Femur (tissue), 1 donor: Measurements from ENCODE around the gene HMGCS2.
A peak's percentile ranks its signal among the peaks of the same experiment; 100 is the strongest.

Experiments used
- DNase-seq: peaks from one replicate; pipeline ENCODE4 v3.0.0-alpha.2; 2017

HMGCS2 gene

DNA sequence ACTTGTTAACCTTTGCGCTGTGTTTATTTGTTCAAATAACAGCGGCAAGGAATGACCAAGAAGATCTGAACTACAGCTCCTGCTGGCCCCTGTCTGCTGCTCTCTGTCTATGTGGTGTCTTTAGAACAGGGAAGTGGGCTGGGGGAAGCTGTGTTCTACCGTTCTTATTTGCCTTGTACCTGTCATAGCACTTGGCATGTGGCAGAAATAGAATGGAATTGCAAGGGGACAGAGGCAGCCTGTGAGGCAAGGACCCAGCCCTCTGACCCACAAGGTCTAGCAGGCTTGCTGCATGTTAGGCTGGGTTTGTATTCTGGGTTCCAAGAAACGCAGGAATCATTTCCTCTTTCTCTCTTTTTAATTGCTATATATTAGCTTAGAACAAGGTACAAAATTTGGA, 20.7 kb downstream of the HMGCS2 start:
- no peak for DNase-seq

- no peak for DNase-seq
Observed at GRCh38 chr1:119747451-119747850, 21.3 kb downstream of the HMGCS2 start.

- no peak for DNase-seq
Observed at GRCh38 chr1:119745034-119745433, 23.7 kb downstream of the HMGCS2 start.

DNA sequence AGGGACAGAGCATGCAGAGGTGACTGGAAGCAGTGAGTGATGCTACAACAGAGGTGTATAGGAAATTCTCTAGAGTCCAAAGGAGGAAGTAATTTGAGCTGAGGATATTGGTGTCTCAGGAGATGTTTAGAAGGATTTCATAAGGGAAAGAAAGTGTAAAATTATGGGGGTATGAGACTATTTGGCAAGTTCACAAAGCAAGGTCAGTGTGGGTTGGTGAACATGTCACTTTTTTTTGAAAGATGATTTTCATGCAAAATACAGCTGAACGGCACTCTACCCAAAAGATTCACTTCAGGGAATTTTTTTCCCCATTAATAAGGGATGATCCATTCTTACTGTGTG, 24.1 kb downstream of the HMGCS2 start:
- no peak for DNase-seq

- DNase-seq = peak; percentile 76
Observed at GRCh38 chr1:119743776-119744597, 24.7 kb downstream of the HMGCS2 start.

DNA sequence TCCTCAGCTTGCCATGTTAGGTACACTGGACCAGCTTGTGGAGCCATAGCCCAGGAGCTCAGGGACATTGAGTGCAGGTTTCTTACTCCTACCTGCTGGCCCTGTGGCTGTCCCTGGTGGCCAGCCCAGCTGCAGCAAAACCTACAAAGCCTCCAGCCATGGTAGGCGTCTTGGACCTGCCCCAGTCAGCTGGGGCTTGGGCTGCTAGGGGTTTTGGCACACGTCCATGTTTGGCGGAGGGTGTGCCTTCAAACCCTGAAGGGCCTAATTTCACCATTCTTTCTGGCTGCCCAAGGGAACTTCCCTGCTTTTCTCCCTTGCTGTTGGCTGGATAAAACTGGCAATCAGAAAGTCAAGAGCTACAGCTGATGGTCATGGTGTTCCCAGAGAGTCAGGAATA, 25.4 kb downstream of the HMGCS2 start:
- DNase-seq = no peak

DNA sequence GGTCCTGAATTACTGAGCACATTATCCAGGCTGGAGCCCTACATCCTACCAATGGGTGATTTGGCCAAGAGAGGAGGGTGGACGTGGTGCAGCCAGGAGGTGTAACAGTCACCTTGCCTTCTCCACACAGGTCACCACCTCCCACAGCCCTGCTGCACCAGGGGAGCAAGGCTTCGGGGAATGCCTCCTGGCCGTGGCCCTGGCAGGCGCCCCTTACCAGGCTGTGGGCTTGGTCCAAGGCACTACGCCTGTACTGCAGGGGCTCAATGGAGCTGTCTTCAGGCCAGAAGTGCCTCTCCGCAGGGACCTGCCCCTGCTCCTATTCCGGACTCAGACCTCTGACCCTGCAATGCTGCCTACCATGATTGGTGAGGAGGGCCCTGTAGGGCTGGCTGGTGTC, 26.0 kb downstream of the HMGCS2 start:
- no peak for DNase-seq

DNA sequence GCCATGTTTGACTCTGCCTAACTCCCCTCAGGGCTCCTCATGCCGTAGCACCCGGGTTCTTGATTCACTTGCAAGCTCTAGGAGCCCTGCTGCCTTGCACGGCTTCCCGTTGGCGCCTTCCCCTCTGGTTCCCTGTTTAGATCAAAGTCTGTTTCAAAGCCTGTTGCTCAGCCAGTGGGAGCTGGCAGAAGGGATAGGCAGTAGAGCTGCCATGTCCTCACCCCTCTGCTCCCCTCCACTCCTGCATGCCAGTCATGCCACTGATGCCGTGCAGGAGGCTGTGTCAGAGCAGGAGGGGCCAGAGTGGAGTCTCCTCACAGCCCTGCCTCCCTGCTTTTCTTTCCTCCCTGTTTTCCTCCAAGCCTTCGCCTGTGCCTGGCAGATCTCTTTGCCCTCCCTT, 26.5 kb downstream of the HMGCS2 start:
- DNase-seq = no peak

DNA sequence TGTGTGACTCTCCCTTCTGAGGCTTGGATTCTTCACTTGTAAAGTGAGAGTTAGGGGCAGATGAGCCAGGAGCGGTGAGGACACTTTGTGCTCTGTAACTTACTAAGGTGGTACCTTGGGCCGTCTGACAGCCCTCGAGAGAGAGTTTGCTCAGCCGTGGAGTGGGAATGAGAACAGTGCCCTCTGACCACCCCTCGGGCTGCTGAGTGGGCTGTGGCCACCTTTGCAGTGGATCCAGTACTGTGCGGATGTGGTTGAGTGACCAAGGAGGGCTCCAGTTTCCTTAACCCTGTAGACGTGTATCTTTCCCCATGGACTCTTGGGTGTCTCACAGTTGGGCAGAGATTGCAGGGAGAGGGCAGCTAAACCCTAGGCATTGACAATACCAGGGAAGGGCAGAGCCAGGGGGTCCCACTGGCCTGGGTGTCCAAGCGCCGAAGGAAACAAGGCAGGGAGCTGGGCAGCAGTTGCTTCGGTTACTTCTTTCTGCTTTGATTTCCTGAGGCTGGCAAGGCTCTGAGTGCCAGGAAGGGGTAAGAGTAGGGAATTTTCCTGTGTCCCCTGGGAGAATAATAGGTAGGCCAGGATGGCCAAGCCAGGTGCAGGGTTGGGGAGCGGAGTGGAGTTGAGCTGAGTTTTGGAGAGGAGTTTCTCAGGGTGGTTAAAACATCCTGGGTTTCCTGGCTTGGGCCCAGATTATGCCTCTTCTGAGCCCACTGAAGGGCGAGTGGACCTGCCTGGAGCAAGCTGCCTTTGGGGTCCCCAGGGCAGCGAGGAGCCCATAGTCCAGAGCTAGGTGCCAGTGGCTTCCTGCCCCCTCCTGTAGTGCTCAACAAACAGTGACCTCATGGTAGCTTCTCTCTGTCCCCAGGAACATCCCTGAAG, 27.6 kb downstream of the HMGCS2 start:
- no peak for DNase-seq

GRCh38 chr1:119740261-119740660, 28.4 kb downstream of the HMGCS2 start:
- no peak for DNase-seq

DNA sequence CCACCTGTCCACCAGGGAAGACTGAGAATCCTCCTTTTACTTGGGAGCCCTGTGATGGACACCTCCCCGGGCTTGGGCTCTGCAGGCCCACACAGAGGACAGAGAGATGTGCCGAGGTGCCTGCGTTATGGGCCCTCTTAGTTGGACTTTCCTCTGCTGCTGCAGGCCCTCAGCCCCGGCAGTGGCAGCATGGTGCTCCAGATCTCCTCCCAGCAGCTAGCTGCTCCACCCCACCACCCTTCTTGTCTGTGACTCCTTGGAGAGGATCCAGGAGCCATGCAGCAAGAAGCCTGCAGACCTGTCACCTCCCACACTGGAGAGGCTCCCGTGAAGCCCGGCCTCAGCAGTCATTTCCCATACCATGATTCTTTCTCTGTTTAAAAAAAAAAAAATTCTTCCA, 29.6 kb downstream of the HMGCS2 start:
- DNase-seq = no peak

GRCh38 chr1:119738100-119738720, 30.5 kb downstream of the HMGCS2 start:
- DNase-seq = no peak

DNA sequence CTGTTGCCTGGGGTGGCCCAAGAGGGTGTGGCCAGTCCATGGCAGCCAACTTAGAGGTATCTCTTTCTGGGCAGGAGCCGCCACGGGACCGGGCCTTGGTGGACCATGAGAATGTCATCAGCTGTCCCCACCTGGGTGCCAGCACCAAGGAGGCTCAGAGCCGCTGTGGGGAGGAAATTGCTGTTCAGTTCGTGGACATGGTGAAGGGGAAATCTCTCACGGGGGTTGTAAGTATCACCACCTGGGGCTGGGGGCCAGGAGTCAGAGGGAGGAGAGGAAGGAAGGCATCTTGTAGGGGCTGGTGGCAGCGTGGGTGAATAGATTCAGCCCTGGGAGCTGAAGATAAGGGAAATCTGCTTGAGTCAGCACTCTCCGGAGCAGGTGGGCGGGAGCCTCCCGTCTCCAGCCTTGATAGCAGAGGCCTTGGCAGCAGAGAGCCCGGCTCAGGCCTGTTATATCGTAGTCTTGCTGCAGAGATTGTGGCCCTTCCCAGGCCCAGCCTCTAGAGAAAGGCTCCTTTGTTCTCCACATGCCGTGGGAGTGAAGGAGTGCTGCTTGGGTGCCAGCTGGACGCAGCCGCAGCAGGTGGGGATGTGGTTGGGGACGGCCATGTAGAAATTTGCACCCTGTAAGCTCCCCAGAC, 31.5 kb downstream of the HMGCS2 start:
- DNase-seq = peak; percentile 48

- DNase-seq = no peak
Observed at GRCh38 chr1:119736649-119737039, 32.1 kb downstream of the HMGCS2 start.

DNA sequence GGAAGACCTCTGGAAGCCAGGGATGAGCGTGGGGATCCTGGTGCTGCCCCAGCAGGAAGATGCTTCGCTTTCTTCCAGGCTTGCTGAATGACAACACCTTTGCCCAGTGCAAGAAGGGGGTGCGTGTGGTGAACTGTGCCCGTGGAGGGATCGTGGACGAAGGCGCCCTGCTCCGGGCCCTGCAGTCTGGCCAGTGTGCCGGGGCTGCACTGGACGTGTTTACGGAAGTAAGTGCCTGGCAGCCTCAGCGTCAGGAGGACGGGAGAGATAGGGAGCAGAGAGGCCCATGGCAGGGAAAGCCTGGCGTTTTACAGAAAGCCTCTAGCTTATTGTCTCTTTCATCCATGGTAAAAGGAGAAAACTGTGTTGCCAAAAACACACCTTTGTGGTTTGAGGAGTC, 33.5 kb downstream of the HMGCS2 start:
- DNase-seq = no peak

DNA sequence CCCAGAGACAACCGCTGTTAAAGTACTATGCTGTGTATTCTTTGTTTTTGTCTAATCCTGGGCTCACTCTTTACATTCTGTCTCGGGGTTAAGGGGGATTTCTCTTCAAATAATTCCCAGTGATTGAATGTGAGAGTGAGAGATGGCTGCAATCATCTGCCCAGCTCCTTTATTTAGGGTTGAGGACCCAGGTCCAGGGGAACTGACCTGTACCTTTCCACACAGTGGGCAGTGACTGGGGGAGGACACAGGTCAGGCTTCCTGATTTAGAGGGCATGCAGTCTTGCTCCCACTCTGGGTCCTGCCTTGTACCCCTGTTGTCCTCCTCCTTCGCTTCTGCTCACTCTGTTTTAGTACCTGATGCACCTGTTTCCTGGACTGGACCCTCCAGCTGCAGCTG, 35.0 kb downstream of the HMGCS2 start:
- no peak for DNase-seq

- DNase-seq = no peak
Observed at GRCh38 chr1:119732465-119733168, 36.1 kb downstream of the HMGCS2 start.

- no peak for DNase-seq
Observed at GRCh38 chr1:119731741-119732430, 36.8 kb downstream of the HMGCS2 start.

- DNase-seq = no peak
Observed at GRCh38 chr1:119731060-119731459, 37.6 kb downstream of the HMGCS2 start.

- DNase-seq = no peak
Observed at GRCh38 chr1:119729044-119729443, 39.7 kb downstream of the HMGCS2 start.

DNA sequence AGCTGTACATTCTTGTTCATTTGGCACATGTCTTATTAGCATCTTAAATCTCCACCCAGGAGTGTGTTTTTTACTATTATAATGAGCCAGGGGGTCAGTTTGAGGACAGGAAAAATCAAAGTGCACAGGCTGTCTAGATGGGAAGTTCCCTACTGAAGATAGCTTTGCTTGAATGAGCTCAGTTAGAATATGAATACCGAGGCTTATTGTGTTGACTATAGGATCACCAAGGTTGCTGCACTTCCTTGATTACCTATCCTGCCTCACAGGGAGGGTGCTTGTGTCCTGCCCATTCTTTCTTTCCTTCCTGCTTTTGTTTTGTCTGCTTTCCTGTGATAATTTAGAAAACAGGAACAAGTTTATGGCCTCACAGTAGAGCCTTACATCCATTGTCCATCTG, 40.7 kb downstream of the HMGCS2 start:
- DNase-seq = no peak

DNA sequence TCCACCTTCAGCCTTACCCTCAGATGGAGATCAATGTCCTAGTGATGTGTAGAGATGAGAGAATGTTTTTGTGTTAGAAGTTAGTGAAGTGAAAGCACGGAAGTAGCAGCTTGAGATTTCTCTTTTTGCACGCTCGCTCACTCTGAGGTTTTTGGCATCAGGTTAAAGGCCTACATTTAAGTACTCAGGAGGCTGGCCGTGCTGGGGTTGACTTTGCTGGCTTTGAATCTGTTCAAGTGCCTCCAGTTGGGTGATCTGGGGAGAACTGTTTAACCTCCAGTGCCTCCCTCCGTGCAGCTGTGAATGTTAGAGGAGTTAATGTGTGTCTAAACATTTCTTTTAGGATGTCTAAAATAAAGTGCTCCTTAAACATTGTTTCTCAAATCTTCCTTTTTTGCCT, 43.1 kb downstream of the HMGCS2 start:
- no peak for DNase-seq
